ENCODE data around the gene GLYATL3. TPM values are rescaled to one million over a fixed set of nuclear protein-coding genes. Genes with fewer than 3 reads are reported as not detected.

GLYATL3 gene
- total RNA-seq, 1 experiment from 2014 or later = not detected

DNA sequence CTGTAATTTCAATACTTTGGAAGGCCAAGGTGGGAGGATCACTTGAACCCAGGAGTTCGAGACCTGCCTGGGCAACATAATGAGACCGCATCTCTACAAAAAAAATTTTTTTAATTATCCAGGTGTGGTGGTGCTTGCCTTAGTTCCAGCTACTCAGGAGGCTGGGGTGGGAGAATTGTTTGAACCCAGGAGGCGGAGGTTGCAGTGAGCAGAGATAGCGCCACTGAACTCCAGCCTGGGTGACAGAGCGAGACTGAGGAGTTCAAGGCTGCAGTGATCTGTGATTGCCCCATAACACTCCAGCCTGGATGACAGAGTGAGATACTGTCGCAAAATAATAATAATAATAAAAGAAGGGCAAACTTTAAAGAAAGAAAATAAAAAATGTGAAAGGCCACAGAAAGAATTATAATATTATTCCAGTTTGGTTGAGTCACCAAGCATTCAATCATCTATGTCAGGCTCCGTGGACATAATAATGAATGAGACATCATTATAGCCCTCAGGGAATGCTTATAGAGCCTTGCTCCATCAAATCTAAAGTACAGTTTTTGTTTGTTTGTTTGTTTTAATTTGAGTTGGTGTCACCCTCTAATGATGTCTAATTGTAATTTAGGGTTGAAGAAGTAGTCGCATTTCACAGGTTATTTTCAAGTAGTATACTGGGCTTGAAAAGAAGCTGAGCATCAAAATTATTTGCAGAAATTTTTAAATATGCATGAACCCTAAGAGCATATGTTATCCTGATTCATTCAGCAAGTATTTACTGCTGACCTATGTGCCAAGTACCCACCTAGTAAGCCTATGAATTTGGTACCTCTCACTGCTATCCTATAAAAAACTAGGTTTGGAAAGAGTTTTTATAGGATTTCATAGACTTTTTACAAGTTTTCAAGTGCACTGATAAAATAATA lies 15.1 kb downstream of the GLYATL3 start:
- no peak for DNase-seq (ENCODE audit: low read depth)

- DNase-seq (ENCODE audit: low read depth) = no peak
Observed at GRCh38 chr6:49515485-49516146, 15.9 kb downstream of the GLYATL3 start.

DNA sequence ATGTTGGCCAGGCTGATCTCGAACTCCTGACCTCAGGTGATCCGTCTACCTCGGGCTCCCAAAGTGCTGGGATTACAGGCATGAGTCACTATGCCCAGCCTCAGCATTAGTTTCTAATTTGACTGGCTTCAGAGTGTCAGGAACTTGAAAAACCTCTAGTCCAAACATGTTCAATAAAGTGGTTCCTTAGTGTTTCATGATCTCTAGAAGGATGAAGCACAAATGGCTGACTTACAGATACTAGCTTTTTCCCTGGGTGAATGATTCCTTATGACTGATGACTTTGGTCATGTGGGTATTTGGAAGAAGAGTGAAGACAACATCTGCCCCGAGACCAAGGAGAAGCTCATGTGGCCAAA lies 16.4 kb downstream of the GLYATL3 start:
- DNase-seq (ENCODE audit: low read depth) = no peak

DNA sequence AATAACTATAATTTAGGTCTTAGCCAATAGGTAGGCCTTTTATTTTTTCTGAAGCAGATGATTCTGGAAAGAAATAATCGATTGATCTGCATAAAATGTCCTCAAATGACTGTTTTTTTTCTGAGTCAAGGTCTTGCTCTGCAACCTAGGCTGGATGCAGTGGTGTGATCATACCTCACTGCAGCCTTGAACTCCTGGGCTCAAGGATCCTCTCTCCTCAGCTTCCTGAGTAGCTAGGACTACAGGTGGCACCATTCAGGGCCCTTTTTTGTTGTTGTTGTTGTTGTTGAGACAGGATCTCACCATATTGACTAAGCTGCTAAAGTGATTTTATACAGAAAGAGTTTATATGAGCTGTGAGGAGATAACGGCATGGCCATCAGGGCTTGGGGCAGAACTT lies 18.2 kb downstream of the GLYATL3 start:
- no peak for DNase-seq (ENCODE audit: low read depth)

- no peak for DNase-seq (ENCODE audit: low read depth)
Observed at GRCh38 chr6:49519660-49520059, 19.9 kb downstream of the GLYATL3 start.

DNA sequence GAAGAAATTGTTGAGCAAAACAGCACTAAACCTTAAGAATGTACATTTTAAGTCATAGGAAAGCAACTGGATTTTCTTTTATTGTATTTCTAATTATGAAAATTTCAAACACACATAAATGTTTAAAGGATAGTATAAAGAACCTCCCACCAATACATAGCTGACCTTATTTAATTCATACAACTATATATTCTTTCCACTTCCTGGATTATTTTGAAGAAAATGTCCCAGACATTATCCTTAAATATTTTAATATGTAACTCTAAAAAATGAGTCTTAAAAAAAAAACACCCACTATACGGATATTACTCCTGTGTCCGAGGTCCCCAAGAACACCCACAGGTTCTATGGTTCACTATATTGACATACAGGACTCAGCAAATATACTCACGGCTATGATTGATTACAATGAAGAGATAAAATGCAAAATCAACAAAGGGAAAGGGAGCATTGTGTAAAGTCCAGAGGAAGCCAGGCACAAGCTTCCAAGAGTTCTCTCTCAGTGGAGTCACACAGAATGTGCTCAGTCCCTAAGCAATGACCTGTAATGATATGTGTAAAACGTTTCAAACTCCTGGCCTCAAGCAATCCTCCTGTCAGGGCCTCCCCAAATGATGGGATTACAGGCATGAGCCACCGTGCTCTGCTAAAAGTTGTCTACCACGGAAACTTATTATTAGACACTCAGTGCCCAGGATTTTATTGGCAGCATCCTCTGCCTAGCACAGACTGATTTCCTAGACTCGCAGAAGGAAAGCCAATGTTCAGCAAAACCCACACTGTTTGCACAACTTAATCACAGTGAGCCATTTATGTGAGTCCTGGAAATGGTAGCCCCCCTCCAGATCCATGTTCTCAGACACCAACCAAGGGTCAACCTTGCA lies 23.2 kb downstream of the GLYATL3 start:
- DNase-seq (ENCODE audit: low read depth) = no peak

DNA sequence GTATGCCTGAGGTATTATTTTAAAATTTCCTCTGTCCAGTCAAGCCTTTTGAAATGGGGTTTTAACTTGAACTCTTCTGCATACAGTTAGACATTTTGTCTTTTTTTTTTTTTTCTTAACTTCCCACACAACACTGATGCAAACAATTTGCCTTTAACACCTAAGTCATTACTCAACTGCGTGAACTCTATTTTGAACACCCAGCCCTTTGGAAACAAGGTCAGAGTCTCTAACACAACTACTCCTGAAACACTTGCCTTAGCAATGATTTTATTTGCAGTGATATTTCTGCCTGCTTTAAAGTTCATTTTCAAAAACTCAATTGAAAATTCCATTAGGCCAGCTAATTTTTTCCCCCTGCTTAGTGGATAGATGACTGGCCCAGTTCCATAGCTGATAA lies 24.2 kb downstream of the GLYATL3 start:
- no peak for DNase-seq (ENCODE audit: low read depth)

- no peak for DNase-seq (ENCODE audit: low read depth)
Observed at GRCh38 chr6:49524541-49524940, 24.8 kb downstream of the GLYATL3 start.

GRCh38 chr6:49526598-49526997 lies 26.9 kb downstream of the GLYATL3 start:
- DNase-seq (ENCODE audit: low read depth) = no peak

GRCh38 chr6:49527320-49527719 lies 27.6 kb downstream of the GLYATL3 start:
- no peak for DNase-seq (ENCODE audit: low read depth)

DNA sequence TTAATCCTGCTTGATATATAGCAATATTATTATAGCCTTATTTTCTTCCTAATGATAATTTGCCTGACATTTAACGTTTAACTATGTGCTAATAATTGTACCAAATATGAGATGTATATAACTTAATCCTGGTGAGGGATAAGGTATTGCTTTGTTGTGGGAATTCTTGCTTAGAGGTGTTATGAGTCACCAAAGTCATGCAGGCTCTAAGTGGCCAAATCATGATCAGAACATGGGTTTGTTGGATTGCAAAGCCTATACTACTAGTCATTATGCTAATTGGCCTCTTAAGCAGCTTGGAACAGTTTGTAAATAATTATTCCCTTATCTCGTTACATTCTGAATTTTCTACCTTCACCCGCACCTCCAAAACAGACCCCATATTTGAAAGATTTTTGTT lies 28.8 kb downstream of the GLYATL3 start:
- DNase-seq (ENCODE audit: low read depth) = no peak

- DNase-seq (ENCODE audit: low read depth) = no peak
Observed at GRCh38 chr6:49530141-49530776, 30.5 kb downstream of the GLYATL3 start.

- DNase-seq (ENCODE audit: low read depth) = peak; percentile 79
Observed at GRCh38 chr6:49531774-49532569, 32.2 kb downstream of the GLYATL3 start.

DNA sequence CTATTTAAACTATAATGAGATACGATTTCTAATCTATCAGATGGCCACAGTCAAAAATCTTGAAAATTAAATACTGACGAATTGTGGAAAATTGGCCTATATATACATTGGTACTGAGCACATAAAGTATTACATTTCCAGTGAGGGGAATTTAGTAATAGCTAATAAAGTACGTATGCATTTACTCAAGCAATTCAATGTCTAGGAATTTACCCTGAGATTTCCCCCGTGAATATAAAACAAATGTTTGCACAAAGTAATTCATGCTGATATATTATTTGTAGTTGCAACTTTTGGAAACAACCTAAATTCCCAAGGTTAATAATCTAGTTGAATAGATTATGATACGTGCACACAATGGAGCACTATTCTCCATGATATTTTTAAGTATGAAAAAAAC lies 36.1 kb downstream of the GLYATL3 start:
- no peak for DNase-seq (ENCODE audit: low read depth)

- no peak for DNase-seq (ENCODE audit: low read depth)
Observed at GRCh38 chr6:49539102-49539501, 39.4 kb downstream of the GLYATL3 start.

DNA sequence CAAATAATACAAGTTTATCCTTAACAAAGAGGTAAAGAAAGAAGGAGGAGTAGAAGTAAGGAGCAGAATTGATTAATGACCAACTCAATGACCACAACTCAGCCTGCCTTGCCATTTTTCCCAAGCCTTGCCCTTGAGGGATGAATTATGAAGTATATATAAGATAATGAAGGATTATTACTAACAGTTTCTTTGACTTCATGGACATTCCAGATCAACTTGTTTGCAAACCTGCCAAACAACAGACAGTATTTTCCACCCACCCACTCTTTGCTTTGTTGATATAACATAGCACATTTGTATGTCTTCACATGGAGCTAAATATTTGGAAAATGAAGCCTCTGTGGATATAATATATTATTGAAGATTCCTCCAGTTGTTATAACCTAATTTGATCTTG lies 40.9 kb downstream of the GLYATL3 start:
- DNase-seq (ENCODE audit: low read depth) = no peak

- DNase-seq (ENCODE audit: low read depth) = peak; percentile 90
Observed at GRCh38 chr6:49541210-49541724, 41.5 kb downstream of the GLYATL3 start.

DNA sequence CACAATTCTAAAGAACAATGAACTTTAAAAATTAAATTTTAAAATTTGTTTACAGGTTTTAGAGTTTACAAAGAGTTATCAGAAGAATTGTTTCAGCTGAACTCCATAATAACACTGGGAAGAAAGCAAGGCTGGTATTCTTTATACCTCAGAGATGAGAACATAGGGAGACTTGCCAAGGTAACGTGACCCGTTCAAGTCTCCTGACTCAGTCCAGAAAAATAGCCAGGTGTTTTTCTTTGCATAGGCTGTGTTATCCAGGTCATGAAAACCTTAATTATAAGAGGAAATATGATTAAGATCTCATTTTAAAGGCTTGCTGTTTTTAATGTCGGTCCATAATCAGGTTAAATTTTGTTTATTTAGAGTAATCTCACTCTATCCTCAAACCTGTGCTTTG lies 42.2 kb downstream of the GLYATL3 start:
- peak; percentile 26 for DNase-seq (ENCODE audit: low read depth)

- DNase-seq (ENCODE audit: low read depth) = peak; percentile 19
Observed at GRCh38 chr6:49543087-49543858, 43.5 kb downstream of the GLYATL3 start.

DNA sequence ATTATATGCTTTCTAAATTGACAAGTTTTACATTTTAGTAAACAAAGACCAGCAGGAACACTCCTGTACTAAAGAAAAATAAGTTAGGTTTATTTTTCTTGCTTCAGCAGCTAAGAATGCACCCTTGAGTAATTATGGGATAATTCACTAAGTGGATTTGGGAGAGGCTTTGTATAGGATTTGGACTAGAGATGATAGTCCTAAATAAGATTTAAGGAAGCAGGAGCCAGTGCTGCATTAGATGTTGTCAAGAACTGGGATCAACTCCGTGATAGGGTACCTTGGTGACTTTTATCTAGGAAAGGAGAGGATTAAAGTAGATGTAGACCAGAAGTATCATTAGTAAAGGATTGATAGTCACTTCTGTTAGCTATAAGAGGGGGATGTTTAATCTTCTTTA lies 46.6 kb downstream of the GLYATL3 start:
- no peak for DNase-seq (ENCODE audit: low read depth)

Measured in LHCN-M2 (cell line).